ENCODE results near the gene BNC2. TPM values are rescaled to one million over a fixed set of nuclear protein-coding genes. Genes with fewer than 3 reads are reported as not detected.

Gene BNC2
- total and polyA plus RNA-seq, 2 experiments from 2014 or later, result 19.3 to 20.7 TPM

- Histone ChIP-seq H3K4me1 (ENCODE audit: insufficient read depth) (peaks cover 39% of the 10 kb centered on the region), H3K4me2 (no peak overlapping the region), H2AFZ (no peak overlapping the region), H3K27me3 (no peaks in the 10 kb centered on the region), H3K9me3 (ENCODE audit: low read depth) (no peaks in the 10 kb centered on the region), H3K36me3 (replicated peaks; ENCODE audit: insufficient read depth, low read depth) (no peaks in the 10 kb centered on the region), H4K20me1 (ENCODE audit: insufficient read depth, poor library complexity, severe bottlenecking) (no peaks in the 10 kb centered on the region), H3K27ac (no peak overlapping the region), H3K4me3 (no peak overlapping the region), H3K79me2 (peaks cover 6% of the 10 kb centered on the region), H3K9me2 (replicated peaks; ENCODE audit: insufficient read depth) (no peaks in the 10 kb centered on the region)
- no peak for TF ChIP-seq EZH2 (IDR thresholded peaks at IDR 0.05; ENCODE audit: borderline replicate concordance)
- no peak for TF ChIP-seq EZH2phosphoT487 (IDR thresholded peaks at IDR 0.05; ENCODE audit: low read depth, severe bottlenecking, unreplicated experiment)
- TF ChIP-seq, protein P1, sequence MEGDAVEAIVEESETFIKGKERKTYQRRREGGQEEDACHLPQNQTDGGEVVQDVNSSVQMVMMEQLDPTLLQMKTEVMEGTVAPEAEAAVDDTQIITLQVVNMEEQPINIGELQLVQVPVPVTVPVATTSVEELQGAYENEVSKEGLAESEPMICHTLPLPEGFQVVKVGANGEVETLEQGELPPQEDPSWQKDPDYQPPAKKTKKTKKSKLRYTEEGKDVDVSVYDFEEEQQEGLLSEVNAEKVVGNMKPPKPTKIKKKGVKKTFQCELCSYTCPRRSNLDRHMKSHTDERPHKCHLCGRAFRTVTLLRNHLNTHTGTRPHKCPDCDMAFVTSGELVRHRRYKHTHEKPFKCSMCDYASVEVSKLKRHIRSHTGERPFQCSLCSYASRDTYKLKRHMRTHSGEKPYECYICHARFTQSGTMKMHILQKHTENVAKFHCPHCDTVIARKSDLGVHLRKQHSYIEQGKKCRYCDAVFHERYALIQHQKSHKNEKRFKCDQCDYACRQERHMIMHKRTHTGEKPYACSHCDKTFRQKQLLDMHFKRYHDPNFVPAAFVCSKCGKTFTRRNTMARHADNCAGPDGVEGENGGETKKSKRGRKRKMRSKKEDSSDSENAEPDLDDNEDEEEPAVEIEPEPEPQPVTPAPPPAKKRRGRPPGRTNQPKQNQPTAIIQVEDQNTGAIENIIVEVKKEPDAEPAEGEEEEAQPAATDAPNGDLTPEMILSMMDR (IDR thresholded peaks at IDR 0.05; ENCODE audit: poor library complexity), result no peak
- WGBS (ENCODE audit: low lambda C conversion rate, missing lambda C conversion rate), result 96% methylated on average over 3 of the region's 3 CpGs
- no peak for DNase-seq (ENCODE audit: low spot score)
These were observed 247.9 kb downstream of the BNC2 start for GRCh38 chr9:16622541-16622940.

- no peaks in the 10 kb centered on the region for H3K9me3 ChIP-seq (ENCODE audit: low read depth)
- peaks cover 16% of the 10 kb centered on the region for H3K4me1 ChIP-seq (ENCODE audit: insufficient read depth)
- H3K27ac ChIP-seq, result no peak overlapping the region
- no peaks in the 10 kb centered on the region for H3K36me3 ChIP-seq (replicated peaks; ENCODE audit: insufficient read depth, low read depth)
- no peak overlapping the region for H2AFZ ChIP-seq
- H3K27me3 ChIP-seq, result no peaks in the 10 kb centered on the region
- TF ChIP-seq EZH2 (IDR thresholded peaks at IDR 0.05; ENCODE audit: borderline replicate concordance) (no peak), EZH2phosphoT487 (IDR thresholded peaks at IDR 0.05; ENCODE audit: low read depth, severe bottlenecking, unreplicated experiment) (no peak)
- TF ChIP-seq, protein P1 (IDR thresholded peaks at IDR 0.05; ENCODE audit: poor library complexity), result no peak
- no peak overlapping the region for H3K4me3 ChIP-seq
- no peak for DNase-seq (ENCODE audit: low spot score)
- peaks cover 6% of the 10 kb centered on the region for H3K79me2 ChIP-seq
- H3K4me2 ChIP-seq, result peak overlapping the region; percentile 7
- no peaks in the 10 kb centered on the region for H3K9me2 ChIP-seq (replicated peaks; ENCODE audit: insufficient read depth)
- no peaks in the 10 kb centered on the region for H4K20me1 ChIP-seq (ENCODE audit: insufficient read depth, poor library complexity, severe bottlenecking)
- 53% methylated on average over 7 of the region's 7 CpGs for WGBS (ENCODE audit: low lambda C conversion rate, missing lambda C conversion rate)
These were observed 250.5 kb downstream of the BNC2 start for GRCh38 chr9:16619914-16620520.

GRCh38 chr9:16619402-16619801 is 251.1 kb downstream of the BNC2 start:
- Histone ChIP-seq H3K79me2 (peaks cover 6% of the 10 kb centered on the region), H3K27ac (no peak overlapping the region), H3K27me3 (no peaks in the 10 kb centered on the region), H3K9me3 (ENCODE audit: low read depth) (no peaks in the 10 kb centered on the region), H3K4me2 (peak overlapping the region; percentile 7), H4K20me1 (ENCODE audit: insufficient read depth, poor library complexity, severe bottlenecking) (no peaks in the 10 kb centered on the region), H3K36me3 (replicated peaks; ENCODE audit: insufficient read depth, low read depth) (no peaks in the 10 kb centered on the region), H3K9me2 (replicated peaks; ENCODE audit: insufficient read depth) (no peaks in the 10 kb centered on the region), H2AFZ (no peak overlapping the region), H3K4me3 (no peak overlapping the region), H3K4me1 (ENCODE audit: insufficient read depth) (peaks cover 16% of the 10 kb centered on the region)
- TF ChIP-seq EZH2 (IDR thresholded peaks at IDR 0.05; ENCODE audit: borderline replicate concordance), result no peak
- TF ChIP-seq, protein P1 (IDR thresholded peaks at IDR 0.05; ENCODE audit: poor library complexity), result no peak
- no peak for TF ChIP-seq EZH2phosphoT487 (IDR thresholded peaks at IDR 0.05; ENCODE audit: low read depth, severe bottlenecking, unreplicated experiment)
- no peak for DNase-seq (ENCODE audit: low spot score)
